Measurements from ENCODE around the gene TMPRSS11F.

TMPRSS11F gene

GRCh38 chr4:68077301-68077700 is 52.4 kb downstream of the TMPRSS11F start:
- DNase-seq (ENCODE audit: low read depth): no peak

- no peak for DNase-seq (ENCODE audit: low read depth)
Observed at GRCh38 chr4:68076194-68076593, 53.5 kb downstream of the TMPRSS11F start.

- no peak for DNase-seq (ENCODE audit: low read depth)
Observed at GRCh38 chr4:68074397-68074796, 55.3 kb downstream of the TMPRSS11F start.

GRCh38 chr4:68070302-68070701 is 59.4 kb downstream of the TMPRSS11F start:
- DNase-seq (ENCODE audit: low read depth): no peak

- DNase-seq (ENCODE audit: low read depth): no peak
Observed at GRCh38 chr4:68062501-68062900, 67.2 kb downstream of the TMPRSS11F start.

GRCh38 chr4:68038272-68038671 is 91.4 kb downstream of the TMPRSS11F start:
- DNase-seq (ENCODE audit: low read depth): no peak

GRCh38 chr4:68021185-68021584 is 108.5 kb downstream of the TMPRSS11F start:
- DNase-seq (ENCODE audit: low read depth): no peak

GRCh38 chr4:68011684-68012083 is 118.0 kb downstream of the TMPRSS11F start:
- no peak for DNase-seq (ENCODE audit: low read depth)

All from activated T-cell treated with anti-CD3 and anti-CD28 coated beads for 48 hours (primary cell).